HEK293 (cell line): ENCODE results near the gene SWI5.

Experiments used
- CTCF ChIA-PET: fragments of 350-600 bp; formaldehyde crosslinking; extraction: SDS; loops from one replicate; lab custom pipeline; 2021; ENCODE audit warnings: antibody characterized with exemption; lab: Yijun Ruan, JAX
- POLR2A ChIA-PET: fragments of 300-600 bp; formaldehyde crosslinking; extraction: SDS; loops from one replicate; lab custom pipeline; 2020; ENCODE audit warnings: antibody characterized with exemption, inconsistent platforms; lab: Yijun Ruan, JAX
- H3K27ac ChIP-seq: fragments of 200-500 bp; sonication (Bioruptor generic); 2 replicates; pipeline ENCODE4 v1.5.1; 2014; ENCODE audit warnings: low read depth, low read length, control low read depth, inconsistent platforms; ENCODE audit errors: extremely low read depth
- H3K36me3 ChIP-seq, 2 experiments: fragments of 200-500 bp in 1 of 2; sonication (Bioruptor generic) in 1 of 2; 1 replicate in 1 of 2; 2 replicates in 1 of 2; pipeline ENCODE4 v1.5.1; 2014 to 2017; ENCODE audit warnings: inconsistent platforms in 2 of 2, low read length in 2 of 2; ENCODE audit not compliant: control insufficient read depth in 2 of 2, insufficient read depth in 1 of 2
- H3K4me1 ChIP-seq: fragments of 200-500 bp; sonication (Bioruptor generic); 2 replicates; pipeline ENCODE4 v1.5.1; 2014; ENCODE audit warnings: mild to moderate bottlenecking, low read length, inconsistent platforms; ENCODE audit not compliant: control insufficient read depth, insufficient read depth
- H3K4me3 ChIP-seq: 2 replicates; pipeline ENCODE4 v1.5.1; 2011; ENCODE audit warnings: low read depth, mild to moderate bottlenecking, control low read depth, low read length, moderate library complexity
- H3K9me3 ChIP-seq: fragments of 200-500 bp; sonication (Bioruptor generic); 2 replicates; pipeline ENCODE4 v1.5.1; 2014; ENCODE audit warnings: low read depth, low read length, inconsistent platforms; ENCODE audit not compliant: control insufficient read depth, insufficient read depth
- KLF10 ChIP-seq: fragments of 450-650 bp; IDR thresholded peaks from 2 replicates; pipeline ENCODE4 v1.5.1; 2018; ENCODE audit warnings: missing biosample characterization, mild to moderate bottlenecking, missing genetic modification characterization
- KLF7 ChIP-seq: fragments of 450-650 bp; formaldehyde crosslinking; IDR thresholded peaks from 2 replicates; pipeline ENCODE4 v1.5.1; 2016; ENCODE audit warnings: missing biosample characterization, missing genetic modification characterization, borderline replicate concordance
- SCRT2 ChIP-seq: fragments of 450-650 bp; formaldehyde crosslinking; IDR thresholded peaks from 2 replicates; pipeline ENCODE4 v1.5.1; 2016; ENCODE audit warnings: missing biosample characterization, missing genetic modification characterization
- TCF7L2 ChIP-seq: IDR thresholded peaks from 2 replicates; pipeline ENCODE4 v1.6.1; 2011; ENCODE audit warnings: low read depth, mild to moderate bottlenecking, inconsistent platforms, low read length, moderate library complexity, borderline replicate concordance
- WT1 ChIP-seq: fragments of 450-650 bp; formaldehyde crosslinking; IDR thresholded peaks from 2 replicates; pipeline ENCODE4 v1.5.1; 2016; ENCODE audit warnings: missing biosample characterization, missing genetic modification characterization
- ZBTB8A ChIP-seq: fragments of 450-650 bp; formaldehyde crosslinking; IDR thresholded peaks from 2 replicates; pipeline ENCODE4 v1.5.1; 2016; ENCODE audit warnings: missing biosample characterization, missing genetic modification characterization
- ZFHX2 ChIP-seq: fragments of 450-650 bp; formaldehyde crosslinking; conservative IDR thresholded peaks from 2 replicates; pipeline ENCODE4 v1.5.1; 2016; ENCODE audit warnings: missing biosample characterization, missing genetic modification characterization
- ZNF169 ChIP-seq: fragments of 450-650 bp; formaldehyde crosslinking; IDR thresholded peaks from 2 replicates; pipeline ENCODE4 v1.5.1; 2016; ENCODE audit warnings: missing biosample characterization, missing genetic modification characterization
- ZNF19 ChIP-seq: fragments of 450-650 bp; formaldehyde crosslinking; IDR thresholded peaks from 2 replicates; pipeline ENCODE4; 2016; ENCODE audit warnings: missing biosample characterization, missing genetic modification characterization, low read depth
- ZNF473 ChIP-seq: fragments of 450-650 bp; formaldehyde crosslinking; IDR thresholded peaks from 2 replicates; pipeline ENCODE4 v1.5.1; 2017; ENCODE audit warnings: missing biosample characterization, missing genetic modification characterization
- ZNF561 ChIP-seq: fragments of 450-650 bp; IDR thresholded peaks from 2 replicates; pipeline ENCODE4 v1.5.1; 2018; ENCODE audit warnings: missing biosample characterization, missing genetic modification characterization, borderline replicate concordance
- ZNF660 ChIP-seq: fragments of 450-650 bp; IDR thresholded peaks from 2 replicates; pipeline ENCODE4 v1.5.1; 2018; ENCODE audit warnings: missing biosample characterization, mild to moderate bottlenecking, missing genetic modification characterization
- ZNF664 ChIP-seq: fragments of 450-650 bp; formaldehyde crosslinking; IDR thresholded peaks from 2 replicates; pipeline ENCODE4 v1.5.1; 2016; ENCODE audit warnings: missing biosample characterization, missing genetic modification characterization
- ZNF707 ChIP-seq: fragments of 450-650 bp; formaldehyde crosslinking; IDR thresholded peaks from 2 replicates; pipeline ENCODE4 v1.5.1; 2016; ENCODE audit warnings: missing biosample characterization, missing genetic modification characterization
- TF ChIP-seq, protein P1 (sequence below): fragments of 450-650 bp; formaldehyde crosslinking; IDR thresholded peaks from 2 replicates; pipeline ENCODE4 v1.5.1; 2016; ENCODE audit warnings: missing biosample characterization, missing genetic modification characterization
- TF ChIP-seq, protein P2 (sequence below): IDR thresholded peaks from 2 replicates; pipeline ENCODE4 v1.6.1; 2011; ENCODE audit warnings: mild to moderate bottlenecking, low read depth, low read length, borderline replicate concordance
- TF ChIP-seq, protein P3 (sequence below): fragments of 450-650 bp; formaldehyde crosslinking; IDR thresholded peaks from 2 replicates; pipeline ENCODE4 v1.5.1; 2017; ENCODE audit warnings: missing biosample characterization, missing genetic modification characterization

SWI5 gene

DNA sequence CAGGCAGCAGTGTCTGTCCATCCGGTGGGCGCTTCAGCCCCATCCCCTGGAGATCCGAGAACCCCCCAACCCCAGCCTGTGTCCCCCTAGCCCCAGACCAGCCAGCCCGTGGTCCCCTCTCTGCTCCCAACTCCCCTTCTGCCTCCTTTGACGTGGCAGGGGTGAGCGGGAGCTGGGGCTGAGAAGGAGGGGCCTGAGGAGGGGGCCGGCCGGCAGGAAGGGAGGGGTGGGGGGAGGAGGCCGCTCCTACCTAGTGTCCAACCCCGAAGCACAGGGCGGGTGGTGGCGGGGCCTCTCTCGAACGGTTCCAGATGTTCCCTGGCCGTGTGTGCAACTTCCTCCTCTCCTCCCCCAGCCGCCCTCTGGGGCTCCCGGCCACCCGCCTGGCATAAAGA lies 31.2 kb upstream of the SWI5 start:
- Histone ChIP-seq H3K4me3 (no peak overlapping the region), H3K27ac (no peak overlapping the region), H3K36me3 (peaks cover 0 to 20% of the 10 kb centered on the region in 2 experiments; a peak in 1 of 3 replicates), H3K9me3 (no peaks in the 10 kb centered on the region), H3K4me1 (no peaks in the 10 kb centered on the region)
- POLR2A ChIA-PET, result no interaction called here
- TF ChIP-seq ZNF473 (tag by site-specific recombination) (no peak), KLF10 (tag by site-specific recombination) (no peak), ZNF19 (tag by site-specific recombination) (no peak), ZBTB8A (tag by site-specific recombination) (no peak), TCF7L2 (no peak)
- TF ChIP-seq, protein P1, sequence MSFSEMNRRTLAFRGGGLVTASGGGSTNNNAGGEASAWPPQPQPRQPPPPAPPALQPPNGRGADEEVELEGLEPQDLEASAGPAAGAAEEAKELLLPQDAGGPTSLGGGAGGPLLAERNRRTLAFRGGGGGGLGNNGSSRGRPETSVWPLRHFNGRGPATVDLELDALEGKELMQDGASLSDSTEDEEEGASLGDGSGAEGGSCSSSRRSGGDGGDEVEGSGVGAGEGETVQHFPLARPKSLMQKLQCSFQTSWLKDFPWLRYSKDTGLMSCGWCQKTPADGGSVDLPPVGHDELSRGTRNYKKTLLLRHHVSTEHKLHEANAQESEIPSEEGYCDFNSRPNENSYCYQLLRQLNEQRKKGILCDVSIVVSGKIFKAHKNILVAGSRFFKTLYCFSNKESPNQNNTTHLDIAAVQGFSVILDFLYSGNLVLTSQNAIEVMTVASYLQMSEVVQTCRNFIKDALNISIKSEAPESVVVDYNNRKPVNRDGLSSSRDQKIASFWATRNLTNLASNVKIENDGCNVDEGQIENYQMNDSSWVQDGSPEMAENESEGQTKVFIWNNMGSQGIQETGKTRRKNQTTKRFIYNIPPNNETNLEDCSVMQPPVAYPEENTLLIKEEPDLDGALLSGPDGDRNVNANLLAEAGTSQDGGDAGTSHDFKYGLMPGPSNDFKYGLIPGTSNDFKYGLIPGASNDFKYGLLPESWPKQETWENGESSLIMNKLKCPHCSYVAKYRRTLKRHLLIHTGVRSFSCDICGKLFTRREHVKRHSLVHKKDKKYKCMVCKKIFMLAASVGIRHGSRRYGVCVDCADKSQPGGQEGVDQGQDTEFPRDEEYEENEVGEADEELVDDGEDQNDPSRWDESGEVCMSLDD, result no peak
- CTCF ChIA-PET, result no interaction called here

DNA sequence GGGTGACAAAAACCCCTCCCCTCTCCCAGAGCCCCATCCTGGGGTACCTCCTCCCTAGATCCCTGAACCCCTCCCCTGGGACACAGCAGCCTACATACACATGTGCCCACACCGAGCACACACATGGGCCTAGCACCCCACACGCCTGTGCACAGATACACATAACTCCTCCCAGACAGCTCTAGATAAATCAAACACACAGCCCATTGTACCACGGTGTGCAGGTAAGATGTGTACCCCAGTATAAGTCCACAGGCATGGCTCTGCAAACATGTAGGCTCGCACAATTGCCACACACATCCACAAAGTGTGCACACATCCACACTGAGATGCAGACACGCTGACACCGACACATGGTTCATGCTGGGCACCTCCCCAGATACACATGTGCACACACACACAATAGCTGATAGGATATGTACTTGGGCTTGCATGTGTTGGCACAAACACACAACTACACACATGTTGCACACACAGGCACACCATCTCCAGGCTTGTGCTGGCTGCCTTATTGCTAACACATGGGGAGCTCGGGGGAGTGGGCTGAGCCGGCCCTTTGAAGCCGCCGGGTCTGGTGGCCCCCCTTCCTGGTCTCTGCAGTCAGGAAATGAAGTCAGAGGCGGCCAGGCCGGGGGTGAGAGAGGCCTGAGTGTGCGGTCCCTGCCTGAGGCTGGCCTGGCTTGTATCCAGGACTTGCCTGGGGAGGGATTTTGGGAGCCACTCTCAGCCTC lies 30.5 kb upstream of the SWI5 start:
- CTCF ChIA-PET, result interaction anchor here (0.8 to 0.9 kb wide), 2 partner anchors 10 to 121 kb away, joined by 3 read pairs; no protein-coding TSS in a partner anchor
- H3K27ac ChIP-seq, result no peak overlapping the region
- H3K9me3 ChIP-seq, result no peaks in the 10 kb centered on the region
- no peak overlapping the region for H3K4me3 ChIP-seq
- H3K4me1 ChIP-seq, result no peaks in the 10 kb centered on the region
- H3K36me3 ChIP-seq, result peaks cover 0 to 13% of the 10 kb centered on the region in 2 experiments; a peak in 1 of 3 replicates
- 0 out of 2 replicates have a peak, but pooled peaks have one; percentile 13 for TF ChIP-seq SCRT2 (tag by site-specific recombination)
- TF ChIP-seq ZNF707 (tag by site-specific recombination), result no peak
- TF ChIP-seq, all 188 proteins: peak for 1
- POLR2A ChIA-PET, result interaction anchor here (0.6 kb wide), 1 partner anchor 26 kb away, joined by 3 read pairs; no protein-coding TSS in a partner anchor

DNA sequence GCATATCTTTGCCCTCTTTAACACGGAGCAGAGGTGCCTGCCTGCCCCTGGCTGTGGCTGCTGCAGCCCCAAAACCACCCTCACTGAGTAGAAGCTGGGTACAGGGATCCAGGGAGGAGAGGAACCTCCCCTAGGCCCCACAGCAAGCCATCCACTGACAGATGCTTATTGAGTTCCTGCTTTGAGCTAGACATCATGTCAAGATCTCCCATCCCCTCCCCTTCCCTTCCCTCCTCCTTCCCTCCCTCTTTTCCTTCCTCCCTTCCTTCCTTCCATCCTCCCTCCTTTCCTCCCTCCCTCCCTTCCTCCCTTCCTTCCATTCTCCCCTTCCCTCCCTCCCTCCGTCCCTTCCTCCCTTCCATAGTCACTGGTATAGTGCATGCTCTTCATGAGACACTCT lies 29.6 kb upstream of the SWI5 start:
- Histone ChIP-seq H3K36me3 (peaks cover 0 to 6% of the 10 kb centered on the region in 2 experiments; a peak in 1 of 3 replicates), H3K4me1 (no peaks in the 10 kb centered on the region), H3K4me3 (no peak overlapping the region), H3K9me3 (no peaks in the 10 kb centered on the region), H3K27ac (no peak overlapping the region)
- POLR2A ChIA-PET, result interaction anchor here (0.6 kb wide), 1 partner anchor 26 kb away, joined by 3 read pairs; no protein-coding TSS in a partner anchor
- CTCF ChIA-PET, result no interaction called here
- TF ChIP-seq, protein P2, sequence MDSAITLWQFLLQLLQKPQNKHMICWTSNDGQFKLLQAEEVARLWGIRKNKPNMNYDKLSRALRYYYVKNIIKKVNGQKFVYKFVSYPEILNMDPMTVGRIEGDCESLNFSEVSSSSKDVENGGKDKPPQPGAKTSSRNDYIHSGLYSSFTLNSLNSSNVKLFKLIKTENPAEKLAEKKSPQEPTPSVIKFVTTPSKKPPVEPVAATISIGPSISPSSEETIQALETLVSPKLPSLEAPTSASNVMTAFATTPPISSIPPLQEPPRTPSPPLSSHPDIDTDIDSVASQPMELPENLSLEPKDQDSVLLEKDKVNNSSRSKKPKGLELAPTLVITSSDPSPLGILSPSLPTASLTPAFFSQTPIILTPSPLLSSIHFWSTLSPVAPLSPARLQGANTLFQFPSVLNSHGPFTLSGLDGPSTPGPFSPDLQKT, result no peak
- TF ChIP-seq ZNF664 (tag by site-specific recombination) (no peak), ZFHX2 (tag by site-specific recombination) (no peak), WT1 (peak; percentile 63; the same call in 1 of the 2 replicates), ZNF561 (tag by site-specific recombination) (no peak), KLF7 (tag by site-specific recombination) (no peak), ZNF169 (tag by site-specific recombination) (no peak), ZNF660 (tag by site-specific recombination) (no peak)
- TF ChIP-seq, protein P1, result no peak
- TF ChIP-seq, protein P3, sequence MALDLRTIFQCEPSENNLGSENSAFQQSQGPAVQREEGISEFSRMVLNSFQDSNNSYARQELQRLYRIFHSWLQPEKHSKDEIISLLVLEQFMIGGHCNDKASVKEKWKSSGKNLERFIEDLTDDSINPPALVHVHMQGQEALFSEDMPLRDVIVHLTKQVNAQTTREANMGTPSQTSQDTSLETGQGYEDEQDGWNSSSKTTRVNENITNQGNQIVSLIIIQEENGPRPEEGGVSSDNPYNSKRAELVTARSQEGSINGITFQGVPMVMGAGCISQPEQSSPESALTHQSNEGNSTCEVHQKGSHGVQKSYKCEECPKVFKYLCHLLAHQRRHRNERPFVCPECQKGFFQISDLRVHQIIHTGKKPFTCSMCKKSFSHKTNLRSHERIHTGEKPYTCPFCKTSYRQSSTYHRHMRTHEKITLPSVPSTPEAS (tag by site-specific recombination), result no peak
